HG02938 (cell line): ENCODE measurements around the gene MDFIC.
"Not testable (repeated sequence)": the region's sequence is repeated elsewhere in the genome, so short reads cannot be mapped to it uniquely, and the experiment has no call there.

Experiments
- ATAC-seq: cut with Tn5 transposase; IDR thresholded peaks from one replicate; pipeline ENCODE4 v1.9.1; 2021; ENCODE audit warnings: mild to moderate bottlenecking, moderate library complexity; ENCODE audit not compliant: unreplicated experiment

MDFIC gene

GRCh38 chr7:114922026-114922651 is at the start of gene MDFIC:
TSS of gene MDFIC (plus strand) at chr7:114922094. CDS start at chr7:114923034, 940 bp downstream.
- peak; percentile 32 for ATAC-seq

- ATAC-seq: no peak
Measured at GRCh38 chr7:114874170-114874569, 47.7 kb upstream of the MDFIC start.

GRCh38 chr7:114875186-114875585 is 46.7 kb upstream of the MDFIC start:
- ATAC-seq: no peak

- no peak for ATAC-seq
Measured at GRCh38 chr7:114879554-114879953, 42.3 kb upstream of the MDFIC start.

- ATAC-seq: no peak
Measured at GRCh38 chr7:114885836-114886235, 36.1 kb upstream of the MDFIC start.

GRCh38 chr7:114886241-114886640 is 35.7 kb upstream of the MDFIC start:
- no peak for ATAC-seq

- ATAC-seq: not testable (repeated sequence)
Measured at GRCh38 chr7:114889116-114889515, 32.8 kb upstream of the MDFIC start.

- ATAC-seq: peak; percentile 86
Measured at GRCh38 chr7:114889646-114890285, 32.1 kb upstream of the MDFIC start.

- ATAC-seq: no peak
Measured at GRCh38 chr7:114890561-114890960, 31.3 kb upstream of the MDFIC start.

- no peak for ATAC-seq
Measured at GRCh38 chr7:114900127-114900526, 21.8 kb upstream of the MDFIC start.

GRCh38 chr7:114901771-114902170 is 20.1 kb upstream of the MDFIC start:
- no peak for ATAC-seq

GRCh38 chr7:114903131-114903530 is 18.8 kb upstream of the MDFIC start:
- ATAC-seq: no peak

GRCh38 chr7:114910787-114911186 is 11.1 kb upstream of the MDFIC start:
- ATAC-seq: no peak

- no peak for ATAC-seq
Measured at GRCh38 chr7:114911411-114911810, 10.5 kb upstream of the MDFIC start.

- ATAC-seq: peak; percentile 93
Measured at GRCh38 chr7:114916261-114916892, 5.5 kb upstream of the MDFIC start.

GRCh38 chr7:114917211-114917839 is 4.6 kb upstream of the MDFIC start:
- ATAC-seq: no peak

GRCh38 chr7:114919587-114919986 is 2.3 kb upstream of the MDFIC start:
- no peak for ATAC-seq

- no peak for ATAC-seq
Measured at GRCh38 chr7:114921631-114922025, 266 bp upstream of the MDFIC start.

GRCh38 chr7:114922652-114923402 is 933 bp downstream of the MDFIC start:
- ATAC-seq: peak; percentile 28

GRCh38 chr7:114923403-114923713 is 1.5 kb downstream of the MDFIC start:
- ATAC-seq: peak; percentile 28

GRCh38 chr7:114924038-114924712 is 2.3 kb downstream of the MDFIC start:
- no peak for ATAC-seq
